Activated naive CD8-positive, alpha-beta T cell treated with anti-CD3 and anti-CD28 coated beads, Interleukin-2, amount 10 ng/mL, durations not matched to agents 7 days and 5 days (primary cell): ENCODE measurements around the gene TAL2. TPM values are rescaled to one million over a fixed set of nuclear protein-coding genes. Genes with fewer than 3 reads are reported as not detected.
A peak's percentile ranks its signal among the peaks of the same experiment; 100 is the strongest.
"Not testable (repeated sequence)": the region's sequence is repeated elsewhere in the genome, so short reads cannot be mapped to it uniquely, and the experiment has no call there.

Experiments
- ATAC-seq: fragments of 150-1000 bp; cut with Tn5 transposase; one replicate; pipeline ENCODE4 v1.10.0; 2021; ENCODE audit warnings: low read depth, moderate library complexity
- POLR2A ChIA-PET: fragments of 350-600 bp; sonication (Branson Sonifier 250); formaldehyde crosslinking; loops from one replicate; lab custom pipeline; 2021; ENCODE audit warnings: antibody characterized with exemption; lab: Charles Lee
- DNase-seq: peaks from one replicate; pipeline ENCODE4 v3.0.0; 2021
- H3K27ac Mint-ChIP-seq: one replicate; pipeline ENCODE4 v1.8.0; 2022; ENCODE audit warnings: mild to moderate bottlenecking, mixed read lengths
- H3K27me3 Mint-ChIP-seq: one replicate; pipeline ENCODE4 v1.8.0; 2022; ENCODE audit warnings: mild to moderate bottlenecking, moderate library complexity, mixed read lengths
- H3K36me3 Mint-ChIP-seq: one replicate; pipeline ENCODE4 v1.8.0; 2021; ENCODE audit warnings: mild to moderate bottlenecking, mixed read lengths
- H3K4me1 Mint-ChIP-seq: one replicate; pipeline ENCODE4 v1.8.0; 2021; ENCODE audit warnings: mixed read lengths
- H3K4me3 Mint-ChIP-seq: one replicate; pipeline ENCODE4 v1.8.0; 2022; ENCODE audit warnings: mild to moderate bottlenecking, moderate library complexity, mixed read lengths
- H3K9me3 Mint-ChIP-seq: one replicate; pipeline ENCODE4 v1.8.0; 2021; ENCODE audit warnings: mixed read lengths
- total RNA-seq, 2 experiments: library from RNA; stranded (reverse); gene quantifications; one replicate each; pipeline ENCODE4 v1.2.3, GENCODE V29; 2021

The TAL2 gene
- total RNA-seq, 2 experiments from 2014 or later, result not detected

DNA sequence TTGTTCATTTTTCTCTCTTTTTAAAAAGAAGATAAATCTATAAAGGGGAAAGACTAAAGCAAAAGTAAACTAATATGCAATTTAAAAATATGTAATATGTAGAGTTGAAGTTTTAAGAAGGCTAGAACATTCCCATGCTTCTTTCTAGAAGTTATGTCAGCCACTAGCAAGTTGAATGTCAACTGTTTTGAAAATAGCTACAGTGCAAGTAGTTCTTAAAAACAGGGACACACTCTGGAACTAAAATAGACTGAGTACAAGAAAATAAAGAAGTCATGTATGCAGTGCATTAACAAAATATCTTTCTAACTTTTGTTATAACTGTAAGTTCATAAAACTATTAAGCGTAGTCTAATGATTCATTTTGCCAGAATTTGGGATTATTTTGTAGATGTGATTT is 40.0 kb downstream of the TAL2 start:
- no peak overlapping the region for H3K4me3 Mint-ChIP-seq
- H3K27ac Mint-ChIP-seq, result no peak overlapping the region
- no peaks in the 10 kb centered on the region for H3K27me3 Mint-ChIP-seq
- DNase-seq, result no peak
- no peaks in the 10 kb centered on the region for H3K9me3 Mint-ChIP-seq
- POLR2A ChIA-PET, result no interaction called here
- H3K36me3 Mint-ChIP-seq, result peaks cover 2% of the 10 kb centered on the region
- no peaks in the 10 kb centered on the region for H3K4me1 Mint-ChIP-seq
- no peak for ATAC-seq

DNA sequence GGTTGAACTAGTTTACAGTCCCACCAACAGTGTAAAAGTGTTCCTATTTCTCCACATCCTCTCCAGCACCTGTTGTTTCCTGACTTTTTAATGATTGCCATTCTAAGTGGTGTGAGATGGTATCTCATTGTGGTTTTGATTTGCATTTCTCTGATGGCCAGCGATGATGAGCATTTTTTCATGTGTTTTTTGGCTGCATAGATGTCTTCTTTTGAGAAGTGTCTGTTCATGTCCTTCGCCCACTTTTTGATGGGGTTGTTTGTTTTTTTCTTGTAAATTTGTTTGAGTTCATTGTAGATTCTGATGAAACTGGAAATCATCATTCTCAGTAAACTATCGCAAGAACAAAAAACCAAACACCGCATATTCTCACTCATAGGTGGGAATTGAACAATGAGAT is 41.4 kb downstream of the TAL2 start:
- H3K27me3 Mint-ChIP-seq, H3K27ac Mint-ChIP-seq, H3K36me3 Mint-ChIP-seq, H3K9me3 Mint-ChIP-seq, ATAC-seq, DNase-seq, H3K4me1 Mint-ChIP-seq, H3K4me3 Mint-ChIP-seq, POLR2A ChIA-PET: not testable (repeated sequence)

DNA sequence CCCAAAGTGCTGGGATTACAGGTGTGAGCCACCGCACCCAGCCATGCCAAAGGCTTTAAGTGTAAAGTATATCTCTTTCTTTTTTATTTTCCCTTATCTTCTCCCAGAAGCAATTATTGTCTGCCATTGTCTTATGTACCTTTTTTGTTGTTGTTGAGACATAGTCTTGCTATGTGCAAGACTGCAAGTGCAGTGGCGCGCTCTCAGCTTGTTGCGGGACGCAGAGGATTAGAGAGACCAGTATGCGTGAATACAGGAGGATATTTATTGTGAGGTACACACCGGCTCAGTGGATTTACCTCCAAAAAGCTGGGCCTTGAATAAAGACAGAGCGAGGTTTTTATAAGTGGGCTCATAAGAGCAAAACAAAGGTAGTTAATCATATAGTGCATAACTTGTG is 43.9 kb downstream of the TAL2 start:
- ATAC-seq (no peak), DNase-seq (no peak)
- Mint-ChIP-seq H3K27me3 (no peaks in the 10 kb centered on the region), H3K27ac (no peak overlapping the region), H3K9me3 (no peaks in the 10 kb centered on the region), H3K4me3 (no peak overlapping the region), H3K36me3 (peaks cover 4% of the 10 kb centered on the region), H3K4me1 (peaks cover 6% of the 10 kb centered on the region)
- POLR2A ChIA-PET, result no interaction called here

DNA sequence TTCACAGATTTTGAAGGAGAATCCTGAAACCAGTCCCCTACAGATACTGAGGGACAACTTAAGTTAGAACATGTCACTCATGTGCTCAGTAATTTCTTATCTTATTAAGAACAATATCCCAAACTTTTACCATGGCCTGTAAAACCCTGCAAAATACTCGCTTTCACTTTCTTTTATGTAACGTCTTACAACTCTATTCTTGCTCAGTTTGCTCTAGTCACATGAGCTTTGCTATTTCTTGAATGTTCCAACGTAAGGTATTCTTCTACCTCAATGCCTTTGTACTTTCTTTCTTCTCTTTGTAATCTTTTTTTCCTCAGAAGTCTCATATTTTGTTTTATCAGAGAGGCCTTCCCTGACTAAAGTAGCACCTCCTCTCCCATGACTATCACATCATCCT is 46.1 kb downstream of the TAL2 start:
- ATAC-seq (no peak), DNase-seq (no peak)
- Mint-ChIP-seq H3K27me3 (no peaks in the 10 kb centered on the region), H3K4me3 (peak overlapping the region; percentile 81), H3K9me3 (no peaks in the 10 kb centered on the region), H3K4me1 (peaks cover 6% of the 10 kb centered on the region), H3K27ac (peak overlapping the region; percentile 88), H3K36me3 (peaks cover 4% of the 10 kb centered on the region)
- POLR2A ChIA-PET, result no interaction called here

DNA sequence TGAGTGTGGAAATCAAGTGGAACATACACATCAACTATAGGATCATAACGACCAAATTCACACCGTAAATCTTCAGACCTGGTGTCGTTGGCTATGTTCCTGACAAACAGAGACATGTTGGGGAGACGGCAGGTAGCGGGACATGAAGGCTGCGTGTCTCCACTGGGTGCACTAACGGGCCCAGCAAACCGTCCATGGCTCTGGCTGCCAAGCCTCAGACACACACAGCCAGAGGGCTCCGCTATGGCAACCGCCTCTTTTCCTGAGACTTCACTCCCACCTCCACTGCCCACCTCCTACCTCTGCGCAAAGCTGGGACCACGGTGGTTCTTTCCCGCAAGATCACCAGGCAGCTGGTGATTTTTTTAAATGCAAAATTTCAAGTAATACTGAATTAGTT is 48.4 kb downstream of the TAL2 start:
- DNase-seq, result no peak
- POLR2A ChIA-PET, result no interaction called here
- no peak for ATAC-seq

DNA sequence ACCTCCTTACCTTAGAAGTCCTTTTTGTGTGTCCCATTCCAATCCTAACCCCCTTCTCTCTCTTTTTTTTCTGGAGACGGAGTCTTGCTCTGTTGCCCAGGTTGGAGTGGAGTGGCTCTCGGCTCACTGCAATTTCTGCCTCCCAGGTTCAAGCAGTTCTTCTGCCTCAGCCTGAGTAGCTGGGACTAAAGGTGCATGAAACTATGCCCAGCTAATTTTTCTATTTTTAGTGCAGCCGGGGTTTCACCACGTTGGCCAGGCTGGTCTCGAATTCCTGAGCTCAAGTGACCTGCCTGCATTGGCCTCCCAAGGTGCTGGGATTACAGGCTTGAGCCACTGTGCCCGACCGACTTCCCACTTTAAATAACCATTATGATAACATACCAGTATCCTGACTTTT is 49.6 kb downstream of the TAL2 start:
- POLR2A ChIA-PET, result no interaction called here
- Mint-ChIP-seq H3K9me3 (no peaks in the 10 kb centered on the region), H3K4me3 (no peak overlapping the region), H3K27ac (no peak overlapping the region), H3K27me3 (no peaks in the 10 kb centered on the region), H3K36me3 (peaks cover 2% of the 10 kb centered on the region), H3K4me1 (peaks cover 6% of the 10 kb centered on the region)
- ATAC-seq (no peak), DNase-seq (no peak)

More for the DNA sequence above, 48.4 kb downstream of the TAL2 start:
- H3K4me1 Mint-ChIP-seq, result peaks cover 6% of the 10 kb centered on the region
- H3K27ac Mint-ChIP-seq, result no peak overlapping the region
- no peak overlapping the region for H3K4me3 Mint-ChIP-seq
- H3K36me3 Mint-ChIP-seq, result peaks cover 4% of the 10 kb centered on the region
- H3K9me3 Mint-ChIP-seq, result no peaks in the 10 kb centered on the region
- no peaks in the 10 kb centered on the region for H3K27me3 Mint-ChIP-seq

DNA sequence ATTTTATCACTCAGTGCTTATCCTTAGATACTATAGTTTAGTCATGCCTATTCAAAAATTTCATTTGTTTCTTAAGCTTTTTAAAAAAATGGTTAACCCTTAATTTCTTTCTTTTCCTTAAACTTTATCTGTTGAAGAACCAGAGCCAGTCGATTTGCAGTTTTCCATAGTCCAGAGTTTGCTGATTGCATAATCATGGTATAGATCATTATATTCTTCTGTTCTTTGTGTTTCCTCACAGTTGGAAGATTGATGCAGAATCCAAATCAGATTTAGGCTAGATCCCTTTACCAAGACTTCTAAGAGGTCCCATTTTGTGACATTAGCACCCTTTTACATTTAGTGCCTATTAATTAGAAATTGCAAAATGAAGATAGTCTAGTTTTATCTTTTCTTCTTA is 50.0 kb downstream of the TAL2 start:
- ATAC-seq, result no peak
- Mint-ChIP-seq H3K4me3 (no peak overlapping the region), H3K9me3 (no peaks in the 10 kb centered on the region), H3K27me3 (no peaks in the 10 kb centered on the region), H3K4me1 (peaks cover 6% of the 10 kb centered on the region), H3K27ac (no peak overlapping the region), H3K36me3 (peaks cover 2% of the 10 kb centered on the region)
- DNase-seq, result no peak
- POLR2A ChIA-PET, result no interaction called here

Other genes with a start within 250 kb of the TAL2 start
- gene FSD1L, start 214.4 kb upstream of the TAL2 start, total RNA-seq, result 1 to 10 TPM; 4.8 to 4.9 TPM
- 10 to 100 TPM; 14.8 to 15.7 TPM for gene FKTN, start 104.3 kb upstream of the TAL2 start, total RNA-seq
- gene TMEM38B, start 32.1 kb downstream of the TAL2 start, total RNA-seq, result 1 to 10 TPM; 8.6 to 9.4 TPM